Esophagus squamous epithelium (tissue), 4 donors: ENCODE results near the gene TUBA8.

ENCODE experiments used
- CTCF ChIP-seq, 6 experiments: fragments of 450-650 bp in 4 of 6; fragments of 200-600 bp in 2 of 6; sonication (generic) in 2 of 6; IDR thresholded peaks; one replicate each; pipeline ENCODE4 v1.5.1; 2016 to 2019; ENCODE audit warnings: antibody characterized with exemption in 6 of 6, mild to moderate bottlenecking in 4 of 6, moderate library complexity in 4 of 6
- POLR2A ChIP-seq, 4 donors: fragments of 450-650 bp; IDR thresholded peaks; one replicate each; pipeline ENCODE4 v1.6.1; 2017; ENCODE audit warnings: antibody characterized with exemption in 4 of 4, mild to moderate bottlenecking in 4 of 4, moderate library complexity in 3 of 4

- TF ChIP-seq CTCF (IDR thresholded peaks at IDR 0.05) = no peak
- no peak for TF ChIP-seq POLR2A (IDR thresholded peaks at IDR 0.05)
Observed at GRCh38 chr22:18146389-18146753, 35.8 kb downstream of the TUBA8 start.
